Stomach (tissue), 9 donors: ENCODE measurements around the gene NAALADL1. TPM values are rescaled to one million over a fixed set of nuclear protein-coding genes. Genes with fewer than 3 reads are reported as not detected.

Source experiments
- DNase-seq, 2 donors: peaks; one replicate each; pipeline versions ENCODE4 v3.0.0 to v3.0.0-alpha.2; 2013 to 2019
- H3K27ac ChIP-seq, 5 donors: fragments of 200-600 bp in 4 of 5; sonication (generic) in 4 of 5; one replicate each; pipeline ENCODE4 v1.5.1; 2013 to 2019; ENCODE audit warnings: mild to moderate bottlenecking in 1 of 5, moderate library complexity in 1 of 5
- H3K27me3 ChIP-seq, 3 donors: fragments of 200-600 bp; sonication (generic); one replicate each; pipeline ENCODE4 v1.5.1; 2017 to 2019; ENCODE audit warnings: mixed run types in 1 of 3
- H3K36me3 ChIP-seq, 4 donors: fragments of 200-600 bp; sonication (generic); 1 replicate in 3 of 4; 2 replicates in 1 of 4; pipeline ENCODE4 v1.5.1; 2016 to 2019
- H3K4me1 ChIP-seq, 4 donors: fragments of 200-600 bp; sonication (generic); one replicate each; pipeline ENCODE4 v1.5.1; 2016 to 2019
- H3K4me3 ChIP-seq, 4 donors: fragments of 200-600 bp; sonication (generic) in 3 of 4; one replicate each; pipeline ENCODE4 v1.5.1; 2016 to 2019; ENCODE audit warnings: mild to moderate bottlenecking in 1 of 4
- H3K9me3 ChIP-seq, 4 donors: fragments of 200-600 bp; sonication (generic); one replicate each; pipeline ENCODE4 v1.5.1; 2016 to 2019
- CTCF ChIP-seq, 7 experiments: fragments of 450-650 bp in 4 of 7; fragments of 200-600 bp in 3 of 7; sonication (generic) in 3 of 7; IDR thresholded peaks; one replicate each; pipeline ENCODE4 v1.5.1; 2016 to 2019; ENCODE audit warnings: antibody characterized with exemption in 7 of 7, control low read depth in 2 of 7, mild to moderate bottlenecking in 1 of 7
- EP300 ChIP-seq: sonication (generic); formaldehyde crosslinking; IDR thresholded peaks from one replicate; pipeline ENCODE4 v1.6.1; 2017; ENCODE audit warnings: antibody characterized with exemption
- POLR2A ChIP-seq, 4 donors: fragments of 450-650 bp; IDR thresholded peaks; one replicate each; pipeline ENCODE4 v1.6.1; 2016; ENCODE audit warnings: antibody characterized with exemption in 4 of 4, control low read depth in 2 of 4, mild to moderate bottlenecking in 1 of 4, moderate library complexity in 1 of 4
- POLR2AphosphoS5 ChIP-seq, 3 donors: sonication (generic); formaldehyde crosslinking; IDR thresholded peaks; one replicate each; pipeline ENCODE4 v1.6.1; 2016; ENCODE audit warnings: antibody characterized with exemption in 3 of 3
- WGBS, 5 donors: extraction: QIAGEN DNeasy Blood & Tissue Kit in 3 of 5; methylation state at CpG; one replicate each; pipeline versions ENCODE4 v1.1.5 to v1.1.7; 2013 to 2018; 5-methylcytosine and 5-hydroxymethylcytosine counted together
- intact Hi-C: fragments of 100-400 bp; cut with DNase I; formaldehyde crosslinking; loops from one replicate; pipeline ENCODE4 v1.15.1; 2023; ENCODE audit warnings: low total_unique reads
- polyA plus RNA-seq, 3 donors: library from polyadenylated mRNA; stranded (reverse); fragments of 200-250 nt; gene quantifications; one replicate each; pipeline ENCODE4 v1.2.3, GENCODE V29; 2013
- total RNA-seq, 5 donors: library from RNA; depleted of rRNA; stranded (reverse); fragments of >200 nt; gene quantifications; one replicate each; pipeline versions ENCODE4 v1.1.0 to v1.2.3, GENCODE V29; 2014 to 2016
- donor health status: healthy with polysubstance abuse.
- donor health status: Bipolar disorder and iron deficiency.
- donor health status: healthy.

The NAALADL1 gene
- total and polyA plus RNA-seq, 8 donors = 1.3 to 65.2 (median 10.0) TPM; not detected in 1

- Histone ChIP-seq H3K27ac (no peak overlapping the region), H3K9me3 (no peaks in the 10 kb centered on the region), H3K36me3 (peaks cover 46 to 87% (median 79%) of the 10 kb centered on the region in 4 donors), H3K4me1 (peaks cover 0 to 25% (median 9%) of the 10 kb centered on the region in 4 donors), H3K27me3 (no peaks in the 10 kb centered on the region), H3K4me3 (no peak overlapping the region)
- 93 to 100% (median 97%) methylated on average over 2 of the region's 2 CpGs for WGBS, 5 donors
- TF ChIP-seq POLR2AphosphoS5 (IDR thresholded peaks at IDR 0.05) = no peak
- TF ChIP-seq POLR2A (IDR thresholded peaks at IDR 0.05) = no peak
- no peak for TF ChIP-seq EP300
- no peak for TF ChIP-seq CTCF (IDR thresholded peaks at IDR 0.05)
- no peak for DNase-seq
- intact Hi-C loops = no loop called here
These were observed 23.9 kb downstream of the NAALADL1 start for GRCh38 chr11:65034423-65034822.

- WGBS, 5 donors = 82 to 93% (median 84%) methylated on average over 12 to 13 of the region's 13 CpGs
- no peak overlapping the region for H3K4me3 ChIP-seq
- no peaks in the 10 kb centered on the region for H3K9me3 ChIP-seq
- no peak for DNase-seq
- no peaks in the 10 kb centered on the region for H3K27me3 ChIP-seq
- H3K4me1 ChIP-seq = peaks cover 11 to 36% (median 25%) of the 10 kb centered on the region in 4 donors
- TF ChIP-seq EP300 (no peak), POLR2AphosphoS5 (IDR thresholded peaks at IDR 0.05) (no peak), CTCF (IDR thresholded peaks at IDR 0.05) (no peak), POLR2A (IDR thresholded peaks at IDR 0.05) (no peak)
- intact Hi-C loops = no loop called here
- no peak overlapping the region for H3K27ac ChIP-seq
- peaks cover 30 to 65% (median 62%) of the 10 kb centered on the region in 4 donors for H3K36me3 ChIP-seq
These were observed 26.1 kb downstream of the NAALADL1 start for GRCh38 chr11:65032216-65032615.

- intact Hi-C loops = no loop called here
These were observed 30.9 kb downstream of the NAALADL1 start, which contains the start of gene SNX15 for GRCh38 chr11:65027213-65028067. Gene SNX15 (plus strand): TSS chr11:65027439. CDS start chr11:65027538, 99 bp downstream.

More at GRCh38 chr11:65027213-65028067, 30.9 kb downstream of the NAALADL1 start, which contains the start of gene SNX15:
- DNase-seq = peak; percentile 93 to 98
- Histone ChIP-seq H3K27ac (peak within 1 kb of the TSS; percentile 87 to 94 (median 89)), H3K9me3 (no peaks in the 10 kb centered on the region), H3K4me1 (peaks cover 15 to 38% (median 23%) of the 10 kb centered on the region in 4 donors), H3K4me3 (peak within 1 kb of the TSS; percentile 56 to 66 (median 59)), H3K36me3 (peaks cover under 1 to 23% (median 16%) of the 10 kb centered on the region in 4 donors), H3K27me3 (no peaks in the 10 kb centered on the region)
- TF ChIP-seq EP300 (no peak), POLR2A (IDR thresholded peaks at IDR 0.05) (peak in 2 of 4 donors; percentile 5 to 74), CTCF (IDR thresholded peaks at IDR 0.05) (peak in 5 of 7 experiments; percentile 63 to 93 (median 70)), POLR2AphosphoS5 (IDR thresholded peaks at IDR 0.05) (peak; percentile 60 to 89 (median 61))
- 1% methylated on average over 29 to 51 of the region's 51 CpGs for WGBS, 5 donors
